K562 (cell line): ENCODE data around the gene ANXA7. TPM values are rescaled to one million over a fixed set of nuclear protein-coding genes. Genes with fewer than 3 reads are reported as not detected.

Experiments
- COPS2 ChIP-seq: fragments of 450-650 bp; conservative IDR thresholded peaks from 2 replicates; pipeline ENCODE4 v1.6.1; 2016; ENCODE audit warnings: mild to moderate bottlenecking, moderate library complexity
- CXXC5 ChIP-seq: fragments of 250-450 bp; sonication (Bioruptor Pico); IDR thresholded peaks from 2 replicates; pipeline ENCODE4 v1.8.0; 2022; ENCODE audit warnings: inconsistent platforms, mild to moderate bottlenecking, moderate library complexity
- ELF2 ChIP-seq: fragments of 250-450 bp; sonication (Bioruptor Pico); IDR thresholded peaks from 2 replicates; pipeline ENCODE4 v1.5.0; 2021; ENCODE audit warnings: mild to moderate bottlenecking
- GABPA ChIP-seq: fragments of 200-800 bp; sonication (Bioruptor generic); conservative IDR thresholded peaks from 2 replicates; pipeline ENCODE4 v1.6.1; 2016; ENCODE audit warnings: low read depth, missing genetic modification characterization, missing compliant biosample characterization
- HDAC6 ChIP-seq: IDR thresholded peaks from 2 replicates; pipeline ENCODE4 v1.6.1; 2012; ENCODE audit warnings: low read depth, mild to moderate bottlenecking, control low read depth, inconsistent platforms, low read length, moderate library complexity
- HMGN3 ChIP-seq: IDR thresholded peaks from 2 replicates; pipeline ENCODE4 v1.6.1; 2011; ENCODE audit warnings: borderline replicate concordance, low read depth, mild to moderate bottlenecking, mixed read lengths, low read length; ENCODE audit not compliant: insufficient read length; ENCODE audit errors: extremely low read depth
- NFYB ChIP-seq: IDR thresholded peaks from 2 replicates; pipeline ENCODE4 v1.6.1; 2011; ENCODE audit warnings: mild to moderate bottlenecking, moderate library complexity; ENCODE audit not compliant: insufficient read length; ENCODE audit errors: extremely low read depth
- PCBP2 ChIP-seq: fragments of 200-400 bp; formaldehyde crosslinking; IDR thresholded peaks from 2 replicates; pipeline ENCODE4 v1.6.1; 2018; ENCODE audit warnings: low read length, low read depth, mild to moderate bottlenecking, moderate library complexity; ENCODE audit not compliant: poor library complexity, severe bottlenecking
- RAD21 ChIP-seq, 2 experiments: fragments of 250-450 bp in 1 of 2; fragments of 450-650 bp in 1 of 2; sonication (Bioruptor Pico) in 1 of 2; formaldehyde crosslinking in 1 of 2; IDR thresholded peaks in 1 of 2; conservative IDR thresholded peaks in 1 of 2; 2 replicates each; pipeline versions ENCODE4 v1.4.0 to v1.8.0; 2020 to 2022; ENCODE audit warnings: mild to moderate bottlenecking in 2 of 2, moderate library complexity in 1 of 2
- SMARCA5 ChIP-seq: fragments of 450-650 bp; IDR thresholded peaks from 2 replicates; pipeline ENCODE4 v1.6.1; 2016
- SMARCE1 ChIP-seq: fragments of 450-650 bp; IDR thresholded peaks from 2 replicates; pipeline ENCODE4 v1.7.1; 2016; ENCODE audit warnings: mild to moderate bottlenecking
- TBL1XR1 ChIP-seq, 2 experiments: IDR thresholded peaks; 2 replicates each; pipeline ENCODE4 v1.6.1; 2012; ENCODE audit warnings: improper control_type of control experiment in 2 of 2, low read length in 2 of 2, mild to moderate bottlenecking in 1 of 2
- THRAP3 ChIP-seq: fragments of 450-650 bp; IDR thresholded peaks from 2 replicates; pipeline ENCODE4 v1.6.1; 2016; ENCODE audit warnings: mild to moderate bottlenecking, inconsistent platforms, borderline replicate concordance
- ZNF165 ChIP-seq: fragments of 250-450 bp; sonication (Bioruptor Pico); IDR thresholded peaks from 2 replicates; pipeline ENCODE4 v1.4.0; 2020; ENCODE audit warnings: borderline replicate concordance
- ZNF23 ChIP-seq: fragments of 250-450 bp; sonication (Bioruptor Pico); IDR thresholded peaks from 2 replicates; pipeline ENCODE4 v1.4.0; 2020; ENCODE audit warnings: mild to moderate bottlenecking
- ZNF232 ChIP-seq: sonication (generic); formaldehyde crosslinking; IDR thresholded peaks from 2 replicates; pipeline ENCODE4 v1.8.0; 2022; ENCODE audit warnings: mild to moderate bottlenecking, missing genetic modification reagents
- ZNF311 ChIP-seq: fragments of 250-450 bp; sonication (Bioruptor Pico); IDR thresholded peaks from 2 replicates; pipeline ENCODE4 v1.4.0; 2020; ENCODE audit warnings: mild to moderate bottlenecking, moderate library complexity
- ZNF316 ChIP-seq: fragments of 450-650 bp; IDR thresholded peaks from 2 replicates; pipeline ENCODE4 v1.6.1; 2016
- ZNF780A ChIP-seq: fragments of 250-450 bp; sonication (Bioruptor Pico); IDR thresholded peaks from 2 replicates; pipeline ENCODE4 v1.5.0; 2021; ENCODE audit warnings: mild to moderate bottlenecking
- polyA plus RNA-seq, 8 experiments: library from polyadenylated mRNA; depleted of rRNA in 4 of 8; stranded (reverse) in 5 of 8; unstranded in 3 of 8; fragments of >200 nt; fragmentation: Nextera tagmentation in 2 of 8; fragmentation: Illumina TruSeq in 1 of 8; extraction: Ambion mirVana in 2 of 8; extraction: Trizol in 1 of 8; gene quantifications; 2 replicates each; pipeline versions ENCODE4 v1.2.1 to v1.2.3, GENCODE V29; 2011 to 2014; ENCODE audit warnings: inconsistent platforms in 1 of 8, missing spikeins in 1 of 8
- total RNA-seq, 7 experiments: library from RNA; depleted of rRNA in 6 of 7; stranded (reverse); fragments of >200 nt in 6 of 7; fragmentation: Illumina TruSeq in 2 of 7; extraction: Trizol in 2 of 7; gene quantifications; 2 replicates each; pipeline versions ENCODE4 v1.2.1 to v1.2.3, GENCODE V29; 2011 to 2021; ENCODE audit warnings: low replicate concordance in 1 of 7
- TF ChIP-seq, protein P1 (sequence below): fragments of 450-650 bp; IDR thresholded peaks from 2 replicates; pipeline ENCODE4 v1.6.1; 2016; ENCODE audit warnings: missing biosample characterization, missing genetic modification characterization
- TF ChIP-seq, protein P2 (sequence below): sonication (generic); formaldehyde crosslinking; IDR thresholded peaks from 2 replicates; pipeline ENCODE4 v1.8.0; 2022; ENCODE audit warnings: missing genetic modification reagents, mild to moderate bottlenecking, borderline replicate concordance
- TF ChIP-seq, protein P3 (sequence below): fragments of 450-650 bp; IDR thresholded peaks from 2 replicates; pipeline ENCODE4 v1.6.1; 2018; ENCODE audit warnings: mild to moderate bottlenecking, low read depth; ENCODE audit not compliant: partially characterized antibody

Gene ANXA7
- total and polyA plus RNA-seq, 9 of the 15 experiments (the other 6 are each of a cell fraction or from before 2014, with no cell fraction given): 81.6 to 157 (median 122) TPM

DNA sequence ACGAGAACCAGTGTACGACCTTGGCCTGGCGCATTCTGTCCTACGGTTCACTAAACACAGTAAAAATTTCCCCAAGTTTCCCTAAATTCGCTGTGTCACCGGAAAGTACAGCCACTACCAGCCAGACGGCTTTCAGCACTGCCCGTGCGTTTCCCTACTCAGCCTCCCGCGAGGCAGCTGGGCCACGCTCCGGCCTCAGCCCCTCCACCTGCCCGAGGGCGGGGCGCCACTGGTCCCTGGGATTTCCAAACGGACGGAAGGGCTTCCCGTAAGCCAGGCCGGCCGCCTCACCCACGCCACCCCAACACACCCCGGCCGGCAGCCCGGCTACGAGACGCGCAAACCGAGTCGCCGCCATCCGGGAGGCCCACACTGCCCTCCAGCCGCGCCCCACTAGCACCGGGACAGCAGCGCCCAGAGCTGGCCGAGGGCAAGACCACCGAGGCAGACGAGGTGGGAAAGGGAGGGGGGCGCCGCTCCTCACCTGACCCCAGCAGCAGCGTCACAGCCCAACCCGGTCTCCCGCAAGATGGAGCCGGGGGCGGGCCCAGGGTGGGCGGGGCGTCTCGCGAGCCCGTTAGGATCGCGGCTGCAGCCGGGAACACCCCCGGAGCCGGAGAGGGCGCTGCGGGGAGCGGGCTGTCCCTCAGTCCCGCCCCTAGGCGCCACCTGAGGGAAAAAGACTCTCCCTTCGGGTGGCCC lies at the start of gene ANXA7 (continued):
- TF ChIP-seq ELF2 (CRISPR knock-in tag): no peak
- TF ChIP-seq THRAP3: no peak
- TF ChIP-seq, protein P1, sequence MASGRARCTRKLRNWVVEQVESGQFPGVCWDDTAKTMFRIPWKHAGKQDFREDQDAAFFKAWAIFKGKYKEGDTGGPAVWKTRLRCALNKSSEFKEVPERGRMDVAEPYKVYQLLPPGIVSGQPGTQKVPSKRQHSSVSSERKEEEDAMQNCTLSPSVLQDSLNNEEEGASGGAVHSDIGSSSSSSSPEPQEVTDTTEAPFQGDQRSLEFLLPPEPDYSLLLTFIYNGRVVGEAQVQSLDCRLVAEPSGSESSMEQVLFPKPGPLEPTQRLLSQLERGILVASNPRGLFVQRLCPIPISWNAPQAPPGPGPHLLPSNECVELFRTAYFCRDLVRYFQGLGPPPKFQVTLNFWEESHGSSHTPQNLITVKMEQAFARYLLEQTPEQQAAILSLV: no peak
- TF ChIP-seq HMGN3: peak; percentile 55
- TF ChIP-seq ZNF780A (CRISPR knock-in tag): no peak
- TF ChIP-seq GABPA (tag): peak; percentile 57
- TF ChIP-seq, protein P2, sequence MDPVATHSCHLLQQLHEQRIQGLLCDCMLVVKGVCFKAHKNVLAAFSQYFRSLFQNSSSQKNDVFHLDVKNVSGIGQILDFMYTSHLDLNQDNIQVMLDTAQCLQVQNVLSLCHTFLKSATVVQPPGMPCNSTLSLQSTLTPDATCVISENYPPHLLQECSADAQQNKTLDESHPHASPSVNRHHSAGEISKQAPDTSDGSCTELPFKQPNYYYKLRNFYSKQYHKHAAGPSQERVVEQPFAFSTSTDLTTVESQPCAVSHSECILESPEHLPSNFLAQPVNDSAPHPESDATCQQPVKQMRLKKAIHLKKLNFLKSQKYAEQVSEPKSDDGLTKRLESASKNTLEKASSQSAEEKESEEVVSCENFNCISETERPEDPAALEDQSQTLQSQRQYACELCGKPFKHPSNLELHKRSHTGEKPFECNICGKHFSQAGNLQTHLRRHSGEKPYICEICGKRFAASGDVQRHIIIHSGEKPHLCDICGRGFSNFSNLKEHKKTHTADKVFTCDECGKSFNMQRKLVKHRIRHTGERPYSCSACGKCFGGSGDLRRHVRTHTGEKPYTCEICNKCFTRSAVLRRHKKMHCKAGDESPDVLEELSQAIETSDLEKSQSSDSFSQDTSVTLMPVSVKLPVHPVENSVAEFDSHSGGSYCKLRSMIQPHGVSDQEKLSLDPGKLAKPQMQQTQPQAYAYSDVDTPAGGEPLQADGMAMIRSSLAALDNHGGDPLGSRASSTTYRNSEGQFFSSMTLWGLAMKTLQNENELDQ (CRISPR knock-in tag): peak; percentile 87; the same call in 1 of the 2 replicates
- TF ChIP-seq ZNF311 (CRISPR knock-in tag): no peak
- peak; percentile 97 for TF ChIP-seq ZNF316
- TF ChIP-seq ZNF232: no peak
- TF ChIP-seq HDAC6: no peak
- TF ChIP-seq ZNF165 (CRISPR knock-in tag): no peak
- TF ChIP-seq CXXC5: peak; percentile 76
- TF ChIP-seq SMARCA5: 0 out of 2 replicates have a peak, but pooled peaks have one; percentile 13
- peak; percentile 66 for TF ChIP-seq SMARCE1
- TF ChIP-seq ZNF23 (CRISPR knock-in tag): no peak
- 0 out of 4 replicates have a peak, but pooled peaks of 1 of the 2 experiments have one; percentile 3 for TF ChIP-seq RAD21 (CRISPR knock-in tag; conservative IDR thresholded peaks at IDR 0.05 in 1 of 2, IDR thresholded peaks at IDR 0.05 in 1 of 2)
- TF ChIP-seq PCBP2: no peak
- no peak for TF ChIP-seq COPS2
- no peak for TF ChIP-seq TBL1XR1 (IDR thresholded peaks at IDR 0.05; ENCODE audit: low read length in 2 of 2)
- no peak for TF ChIP-seq NFYB
- TF ChIP-seq, protein P3, sequence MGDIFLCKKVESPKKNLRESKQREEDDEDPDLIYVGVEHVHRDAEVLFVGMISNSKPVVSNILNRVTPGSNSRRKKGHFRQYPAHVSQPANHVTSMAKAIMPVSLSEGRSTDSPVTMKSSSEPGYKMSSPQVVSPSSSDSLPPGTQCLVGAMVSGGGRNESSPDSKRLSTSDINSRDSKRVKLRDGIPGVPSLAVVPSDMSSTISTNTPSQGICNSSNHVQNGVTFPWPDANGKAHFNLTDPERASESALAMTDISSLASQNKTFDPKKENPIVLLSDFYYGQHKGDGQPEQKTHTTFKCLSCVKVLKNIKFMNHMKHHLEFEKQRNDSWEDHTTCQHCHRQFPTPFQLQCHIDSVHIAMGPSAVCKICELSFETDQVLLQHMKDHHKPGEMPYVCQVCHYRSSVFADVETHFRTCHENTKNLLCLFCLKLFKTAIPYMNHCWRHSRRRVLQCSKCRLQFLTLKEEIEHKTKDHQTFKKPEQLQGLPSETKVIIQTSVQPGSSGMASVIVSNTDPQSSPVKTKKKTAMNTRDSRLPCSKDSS: no peak
